HG03378 (cell line): ENCODE results near the gene EXOC5.

ENCODE experiments used
- ATAC-seq: cut with Tn5 transposase; IDR thresholded peaks from one replicate; pipeline ENCODE4 v1.9.1; 2021; ENCODE audit warnings: mild to moderate bottlenecking, moderate library complexity; ENCODE audit not compliant: unreplicated experiment

EXOC5 gene, protein sequence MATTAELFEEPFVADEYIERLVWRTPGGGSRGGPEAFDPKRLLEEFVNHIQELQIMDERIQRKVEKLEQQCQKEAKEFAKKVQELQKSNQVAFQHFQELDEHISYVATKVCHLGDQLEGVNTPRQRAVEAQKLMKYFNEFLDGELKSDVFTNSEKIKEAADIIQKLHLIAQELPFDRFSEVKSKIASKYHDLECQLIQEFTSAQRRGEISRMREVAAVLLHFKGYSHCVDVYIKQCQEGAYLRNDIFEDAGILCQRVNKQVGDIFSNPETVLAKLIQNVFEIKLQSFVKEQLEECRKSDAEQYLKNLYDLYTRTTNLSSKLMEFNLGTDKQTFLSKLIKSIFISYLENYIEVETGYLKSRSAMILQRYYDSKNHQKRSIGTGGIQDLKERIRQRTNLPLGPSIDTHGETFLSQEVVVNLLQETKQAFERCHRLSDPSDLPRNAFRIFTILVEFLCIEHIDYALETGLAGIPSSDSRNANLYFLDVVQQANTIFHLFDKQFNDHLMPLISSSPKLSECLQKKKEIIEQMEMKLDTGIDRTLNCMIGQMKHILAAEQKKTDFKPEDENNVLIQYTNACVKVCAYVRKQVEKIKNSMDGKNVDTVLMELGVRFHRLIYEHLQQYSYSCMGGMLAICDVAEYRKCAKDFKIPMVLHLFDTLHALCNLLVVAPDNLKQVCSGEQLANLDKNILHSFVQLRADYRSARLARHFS

DNA sequence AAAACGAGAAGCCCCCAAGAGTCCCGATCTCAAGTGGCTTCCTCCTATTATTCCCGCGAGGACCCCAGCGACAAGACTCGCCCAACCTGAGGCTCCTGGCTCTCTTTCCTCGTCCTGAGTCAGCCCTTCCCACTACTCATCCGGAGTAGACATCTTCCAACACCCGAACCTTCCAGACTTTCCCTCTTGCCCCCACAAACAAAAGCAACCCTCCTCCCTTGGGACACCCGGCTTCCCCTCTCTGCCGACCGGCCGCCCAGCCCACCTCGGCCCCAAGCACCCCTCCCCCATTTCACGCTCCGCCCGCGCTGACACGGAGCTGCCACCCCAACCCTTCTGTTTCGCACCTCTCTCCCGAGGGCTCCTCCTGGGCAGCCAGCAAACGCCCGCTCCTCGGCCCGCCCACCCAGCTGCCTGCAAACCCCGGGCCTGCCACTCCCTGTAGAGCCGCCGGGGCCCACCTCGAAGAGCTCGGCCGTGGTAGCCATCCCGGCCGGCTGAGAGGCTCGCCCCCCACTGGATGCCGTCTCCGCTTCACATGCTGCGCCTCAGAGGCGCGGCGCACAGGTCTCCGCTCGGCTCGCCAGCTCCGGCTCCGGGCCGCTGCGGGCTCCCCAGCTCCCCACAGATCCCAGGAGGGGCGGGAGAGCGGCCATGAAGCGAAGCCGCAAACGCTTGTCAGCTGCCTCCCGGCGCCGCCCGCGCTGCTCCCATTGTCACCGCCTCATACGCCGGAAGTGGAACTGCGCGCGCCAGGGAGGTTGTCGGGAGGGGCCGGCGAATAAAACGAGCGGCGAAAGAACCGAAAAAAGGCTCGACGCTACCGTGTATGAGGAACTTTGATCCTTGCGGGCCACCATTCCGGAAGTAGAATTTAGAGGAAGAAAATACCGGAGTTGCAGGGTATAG is at the start of gene EXOC5, which contains the start of gene AP5M1:
TSS of gene EXOC5 (minus strand) at position 745 of the 909 bp plus-strand sequence. CDS start at position 488, 257 bp downstream.
TSS of gene AP5M1 (plus strand) at position 811 of the 909 bp plus-strand sequence. CDS start 344 bp downstream, outside the sequence.
- ATAC-seq: peak; percentile 82

DNA sequence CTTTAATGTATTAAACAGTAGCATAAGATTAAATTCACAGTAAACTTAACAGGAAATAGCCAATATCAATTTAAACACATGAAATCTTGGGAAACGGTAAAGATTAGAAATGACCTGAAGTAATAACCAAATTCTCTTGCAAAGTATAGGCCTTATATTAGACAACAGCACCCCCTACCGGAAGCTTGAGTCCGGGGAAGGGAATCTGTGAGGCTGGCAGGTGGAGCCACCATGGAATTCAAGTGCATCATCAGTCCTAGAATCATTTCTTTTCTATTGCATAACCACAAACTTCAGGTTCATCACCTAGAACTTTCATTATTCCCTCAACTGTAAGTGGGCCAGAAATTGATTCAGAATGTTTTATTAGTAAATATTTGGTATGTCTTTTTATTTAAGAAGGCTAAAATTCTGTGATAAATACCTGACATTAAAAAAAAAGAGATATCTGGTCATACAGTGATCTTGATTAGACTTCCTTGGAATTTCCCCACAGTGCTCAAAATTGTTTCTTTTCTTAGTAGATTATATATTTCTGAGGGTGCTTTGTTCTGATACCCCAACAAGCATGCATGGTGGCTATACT is 48.6 kb upstream of the EXOC5 start:
- ATAC-seq: peak; percentile 73

DNA sequence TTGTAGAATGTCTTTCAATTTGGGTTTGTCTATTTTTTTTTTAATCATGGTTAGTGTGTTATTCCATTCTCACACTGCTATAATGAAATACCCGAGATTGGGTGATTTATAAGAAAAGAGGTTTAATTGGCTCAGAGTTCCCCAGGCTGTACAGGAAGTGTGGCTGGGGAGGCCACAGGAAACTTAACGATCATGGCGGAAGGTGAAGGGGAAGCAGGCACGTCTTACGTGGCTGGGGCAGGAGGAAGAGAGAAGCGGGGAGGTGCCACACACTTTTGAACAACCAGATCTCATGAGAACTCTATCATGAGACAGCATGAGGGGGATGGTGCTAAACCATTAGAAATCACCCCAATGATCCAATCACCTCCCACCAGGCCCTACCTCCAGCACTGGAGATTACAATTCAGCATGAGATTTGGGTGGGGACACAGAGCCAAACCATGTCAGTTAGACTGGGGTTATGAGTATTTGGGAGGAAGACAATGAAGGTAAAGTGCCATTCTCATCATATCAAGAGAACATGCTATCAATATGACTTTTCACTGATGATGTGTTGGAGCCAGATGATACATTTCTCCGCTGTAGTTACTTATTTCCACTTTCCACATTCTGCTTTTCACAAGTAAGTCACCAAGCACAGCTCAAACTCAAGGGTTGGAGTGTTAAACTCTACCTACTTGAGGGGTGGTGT is 45.8 kb upstream of the EXOC5 start:
- ATAC-seq: no peak

DNA sequence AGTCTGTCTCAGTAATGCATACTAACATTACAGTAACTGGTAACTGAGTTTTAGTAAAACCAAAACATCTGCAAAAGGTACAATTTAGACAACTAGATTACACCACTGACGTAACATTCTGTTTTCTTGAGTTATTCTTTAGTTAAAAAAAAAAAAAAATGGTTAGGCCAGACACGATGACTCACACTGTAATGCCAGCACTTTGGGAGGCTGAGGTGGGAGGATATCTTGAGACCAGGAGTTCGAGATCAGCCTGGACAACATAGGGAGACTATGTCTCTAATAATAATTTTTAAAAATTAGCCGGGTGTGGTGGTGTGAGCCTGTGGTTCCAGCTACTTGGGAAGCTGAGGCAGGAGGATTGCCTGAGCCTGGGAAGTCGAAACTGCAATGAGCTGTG is 34.2 kb upstream of the EXOC5 start:
- ATAC-seq: no peak

DNA sequence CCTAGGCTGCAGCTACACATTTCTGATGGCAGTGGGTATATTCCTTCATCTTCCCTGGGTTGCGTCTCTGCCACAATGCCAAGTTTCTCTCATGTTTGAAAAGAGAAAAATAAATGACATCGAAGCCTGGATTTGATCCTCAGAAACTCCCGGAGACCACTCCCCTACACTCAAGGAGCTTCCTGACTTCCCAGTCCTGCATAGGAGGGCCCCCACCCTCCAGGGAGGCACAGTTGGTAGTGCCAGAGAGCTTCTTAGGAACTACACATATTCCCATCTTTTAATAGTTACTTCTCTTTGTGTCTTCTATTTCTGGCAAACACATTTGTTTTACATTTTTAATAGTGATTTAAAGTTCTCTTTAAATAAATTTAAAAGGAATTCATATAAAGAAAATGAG is 30.8 kb upstream of the EXOC5 start:
- no peak for ATAC-seq

DNA sequence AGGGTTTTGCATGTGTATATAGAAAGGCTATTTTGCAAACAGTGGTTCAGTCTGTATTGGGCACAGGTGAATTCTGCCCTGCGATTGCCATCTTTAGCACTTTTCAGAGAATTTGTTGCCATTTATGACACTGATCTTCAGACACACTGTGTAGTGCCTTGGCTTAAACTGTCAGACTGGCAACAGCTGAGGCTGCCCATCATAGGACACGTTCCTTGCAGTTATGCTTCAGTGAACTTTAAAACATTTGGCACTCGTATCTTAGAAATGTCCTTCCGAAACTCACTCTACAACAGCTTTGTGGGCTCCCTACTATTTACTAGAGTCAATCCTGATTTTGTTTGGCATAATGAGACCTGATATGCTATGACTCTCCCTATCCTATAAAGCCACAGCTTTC is 29.1 kb upstream of the EXOC5 start:
- no peak for ATAC-seq

DNA sequence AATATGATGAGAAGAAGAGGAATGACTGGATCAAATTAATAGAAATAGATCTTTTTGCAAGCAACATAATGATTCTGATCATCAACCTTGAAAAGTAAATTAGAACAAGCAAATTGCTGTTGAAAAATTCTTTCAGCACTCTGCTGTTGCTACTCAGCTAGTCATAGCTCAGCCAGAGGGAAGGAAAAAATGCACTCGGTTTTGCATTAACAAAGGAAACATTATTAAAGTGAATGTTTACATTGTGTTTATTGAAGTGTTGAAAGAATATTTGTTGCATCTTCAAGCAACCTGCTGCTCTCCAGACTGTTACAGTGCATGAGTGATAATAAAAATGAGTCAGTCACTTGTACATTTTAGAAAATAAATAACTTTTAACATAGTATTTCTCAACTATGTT is 26.5 kb upstream of the EXOC5 start:
- no peak for ATAC-seq

DNA sequence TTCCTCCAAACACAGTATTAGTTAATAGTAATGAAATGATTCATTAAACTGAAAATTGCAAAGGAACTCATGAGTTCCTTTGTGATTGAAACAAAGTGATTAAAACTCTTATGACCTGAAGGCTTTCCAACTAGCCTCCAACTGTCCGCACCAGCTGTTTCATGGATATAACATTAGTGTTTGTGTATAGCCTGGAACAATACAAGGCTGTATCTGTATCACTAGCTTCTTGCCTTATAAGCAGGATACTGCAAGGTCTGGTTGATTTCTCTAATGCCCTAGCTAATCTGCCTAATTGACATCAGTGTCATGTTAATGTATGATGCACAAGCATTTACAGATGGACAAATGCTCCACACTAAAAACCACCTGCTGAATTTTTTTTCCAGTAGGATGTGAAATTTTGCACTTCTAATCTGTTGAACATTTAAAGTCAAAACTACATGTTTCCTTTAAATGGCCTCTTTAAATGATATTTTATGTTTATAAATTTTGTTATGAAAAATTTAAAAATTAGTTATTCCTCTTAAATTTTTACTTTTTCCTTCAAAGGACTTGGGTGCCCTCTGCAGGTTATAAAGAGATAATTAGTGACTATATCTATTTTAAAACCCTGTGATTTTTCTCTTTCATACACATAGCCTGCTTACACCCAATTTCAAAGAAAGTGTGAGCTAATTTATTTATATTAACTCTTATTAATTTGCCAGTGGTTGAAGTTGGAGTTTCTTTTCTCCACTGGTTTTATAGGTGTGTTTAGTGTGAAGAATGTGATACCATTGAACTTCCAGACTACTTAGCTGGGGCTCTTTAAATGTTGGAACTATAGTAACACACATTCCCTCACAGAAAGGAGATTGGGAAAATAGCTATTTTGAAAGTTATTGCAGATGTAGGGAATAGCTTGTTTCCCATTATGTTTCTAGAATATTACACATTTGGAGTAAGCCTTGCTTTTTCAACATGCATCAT is 25.4 kb upstream of the EXOC5 start:
- no peak for ATAC-seq

DNA sequence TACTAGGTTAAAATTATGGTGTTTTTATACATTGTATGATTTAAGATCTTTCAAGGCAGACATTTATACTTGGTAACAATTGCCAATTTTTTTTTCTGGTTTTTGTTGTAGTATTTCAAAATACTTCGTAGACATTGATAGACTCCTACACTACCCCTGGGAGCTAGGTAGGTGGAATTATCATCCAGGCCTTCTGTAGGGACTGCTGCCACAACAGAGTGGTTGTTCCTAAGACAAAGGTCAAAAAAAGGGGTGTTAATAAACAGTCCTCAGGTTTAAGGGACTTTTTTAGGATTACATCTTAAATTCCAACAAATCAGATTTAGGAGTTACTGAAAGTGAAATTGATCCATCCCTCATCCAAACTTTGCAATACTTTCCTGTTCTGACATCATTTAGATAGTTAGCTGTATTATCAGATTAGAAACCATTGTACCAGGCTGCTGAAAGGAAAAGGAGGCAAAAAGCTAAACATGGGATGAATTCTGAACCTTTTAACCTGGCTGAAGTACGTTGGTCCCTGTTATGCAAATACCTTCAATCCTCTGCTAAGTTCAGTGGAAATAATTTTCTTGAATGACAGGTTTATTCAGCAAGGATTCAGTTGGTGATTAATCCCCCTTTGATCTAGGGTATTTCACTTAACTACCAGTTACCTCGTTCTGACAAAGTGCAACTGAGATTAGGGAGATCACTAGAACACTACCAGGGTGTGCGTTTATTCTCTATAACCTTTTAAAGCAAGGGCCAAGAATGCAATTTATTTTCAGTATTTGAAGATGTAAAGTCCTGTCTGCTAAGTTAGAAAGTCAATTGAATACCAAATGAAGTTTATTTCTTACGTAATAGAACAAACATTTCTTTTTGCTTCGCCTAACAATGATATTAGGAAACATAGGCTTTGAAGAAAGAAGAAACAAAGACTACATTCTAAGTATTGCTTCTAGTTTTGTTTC is 23.3 kb upstream of the EXOC5 start:
- ATAC-seq: no peak

DNA sequence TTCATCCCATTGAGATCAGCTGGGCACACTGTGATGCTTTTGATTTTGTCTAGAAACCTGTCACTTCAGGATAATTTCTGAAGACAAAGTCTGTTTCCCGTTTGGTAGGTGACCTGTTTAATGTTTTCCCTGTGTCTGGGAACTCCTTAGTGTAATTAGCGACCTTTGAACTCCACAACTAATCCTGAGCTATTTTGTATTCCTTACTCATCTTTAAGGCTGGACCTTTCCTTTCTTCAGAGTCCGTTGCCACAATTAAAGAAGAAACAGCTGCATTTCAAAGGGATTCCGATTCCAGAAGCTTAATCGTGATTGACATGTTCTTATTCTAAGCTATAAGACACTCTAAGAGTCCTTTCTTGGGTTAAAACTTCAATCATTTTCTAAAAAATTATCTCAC is 22.0 kb upstream of the EXOC5 start:
- ATAC-seq: no peak

DNA sequence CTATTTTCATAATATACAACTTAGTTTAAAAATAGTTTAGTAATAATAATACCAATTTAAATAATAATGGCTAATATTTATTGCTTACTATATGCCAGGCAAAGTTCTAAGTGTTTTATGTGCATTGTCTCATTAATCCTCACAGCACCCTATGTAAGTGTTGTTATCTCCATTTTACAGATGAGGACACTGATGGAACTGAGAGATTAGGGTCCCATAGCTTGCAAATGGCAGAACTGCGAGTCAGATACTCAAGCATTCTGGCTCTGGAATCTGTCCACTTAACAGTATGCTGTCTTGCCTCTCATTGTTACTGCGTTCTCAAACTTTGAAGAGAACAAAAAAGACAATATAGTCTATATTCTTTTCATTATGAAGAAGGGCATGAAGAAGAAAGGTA is 19.0 kb upstream of the EXOC5 start:
- no peak for ATAC-seq

DNA sequence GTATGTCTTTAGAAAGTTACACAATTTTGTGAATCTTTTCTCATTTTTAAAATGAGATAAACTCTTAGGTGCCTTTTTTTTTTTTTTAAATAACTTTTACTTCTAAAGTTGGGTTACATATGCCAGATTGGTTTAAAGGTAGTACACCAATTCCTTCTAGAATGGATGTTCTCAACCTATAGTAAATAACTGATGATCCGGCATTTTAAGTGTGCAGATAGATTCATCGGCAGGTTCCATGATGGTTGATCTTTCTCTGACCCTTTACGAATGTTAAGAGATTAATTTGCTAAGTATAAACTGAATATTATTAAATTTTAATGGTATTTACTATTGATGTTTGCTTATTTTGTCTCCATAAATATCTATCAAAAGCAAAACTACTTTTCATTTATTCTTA is 8.4 kb upstream of the EXOC5 start:
- ATAC-seq: no peak

DNA sequence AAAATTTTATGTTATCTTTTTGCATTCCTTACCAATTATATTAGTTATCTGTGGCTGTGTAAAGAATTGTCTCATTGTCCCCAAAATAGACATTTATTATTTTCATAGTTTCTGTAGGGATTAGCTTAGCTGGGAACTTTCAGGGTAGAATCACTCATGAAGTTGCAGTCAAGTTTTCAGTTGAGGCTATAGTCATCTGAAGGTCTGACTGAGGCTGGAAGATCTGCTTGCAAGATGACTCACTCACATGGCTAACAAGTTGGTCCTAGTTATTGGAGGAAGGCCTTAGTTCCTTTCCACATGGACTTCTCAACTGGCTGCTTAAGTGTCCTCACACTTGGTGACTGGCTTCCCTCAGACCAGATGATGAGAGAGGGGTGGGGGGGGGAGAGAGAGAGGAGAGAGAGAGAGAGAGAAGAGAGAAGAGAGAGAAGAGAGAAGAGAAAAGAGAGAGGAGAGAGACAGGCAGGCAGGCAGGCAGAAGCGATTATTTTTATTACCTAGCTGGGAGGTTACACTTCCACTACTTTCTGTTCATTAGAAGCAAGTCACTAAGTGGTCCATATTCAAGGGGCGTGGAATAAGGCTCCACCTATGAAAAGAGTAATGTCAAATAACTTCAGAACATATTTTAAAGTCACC is 6.4 kb upstream of the EXOC5 start:
- ATAC-seq: no peak

DNA sequence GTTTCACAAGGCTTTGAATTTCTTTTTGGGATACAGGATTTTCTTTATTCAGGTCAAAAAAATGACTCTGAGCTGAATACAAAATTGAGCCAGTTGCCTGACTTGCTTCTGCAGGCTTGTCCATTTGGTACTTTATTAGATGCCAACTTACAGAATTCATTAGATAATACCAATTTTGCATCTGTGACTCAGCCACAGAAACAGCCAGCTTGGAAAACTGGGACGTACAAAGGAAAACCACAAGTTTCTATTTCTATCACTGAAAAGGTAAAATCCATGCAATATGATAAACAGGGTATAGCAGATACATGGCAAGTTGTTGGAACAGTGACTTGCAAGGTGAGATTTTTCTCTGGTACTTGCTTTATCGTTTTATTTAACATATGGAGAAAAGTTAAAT is 5.8 kb upstream of the EXOC5 start:
- ATAC-seq: no peak

DNA sequence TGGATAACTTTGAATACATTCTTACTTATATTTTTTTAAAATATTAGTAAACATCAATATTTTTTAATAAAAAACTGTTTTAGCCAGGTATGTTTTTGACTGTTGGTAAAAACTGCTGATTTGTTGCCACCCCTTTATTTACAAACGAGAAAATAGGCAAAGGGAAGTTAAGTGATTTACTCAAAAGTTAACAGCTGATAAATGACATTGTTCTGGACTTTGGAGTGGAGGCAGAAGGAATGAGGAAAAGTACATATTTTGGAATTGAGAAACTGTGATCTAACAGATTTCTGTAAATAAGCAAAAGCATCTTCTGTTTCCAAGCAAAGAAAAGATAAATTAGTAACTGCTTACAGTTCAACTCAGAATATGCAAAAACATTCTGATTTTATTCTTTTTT is 4.5 kb upstream of the EXOC5 start:
- ATAC-seq: no peak

DNA sequence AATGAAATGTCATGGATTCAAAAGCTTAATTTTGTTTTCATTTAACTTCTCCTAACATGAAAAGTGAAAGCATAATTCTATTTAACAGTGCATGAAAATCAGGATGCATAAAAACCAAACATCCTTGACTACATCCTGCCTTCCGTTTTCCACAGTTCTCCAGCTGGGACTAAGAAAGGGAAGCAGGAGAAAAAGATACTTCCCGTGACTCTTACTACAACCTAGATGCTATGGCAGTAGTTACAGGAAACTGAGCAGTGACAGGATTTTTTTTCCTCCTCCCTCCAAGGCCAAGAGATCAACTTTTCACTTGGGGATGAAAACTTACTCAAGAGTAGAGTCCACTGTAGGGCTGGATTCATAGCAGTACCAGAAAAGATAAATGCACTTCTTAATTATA is 2.6 kb downstream of the EXOC5 start:
- ATAC-seq: no peak

DNA sequence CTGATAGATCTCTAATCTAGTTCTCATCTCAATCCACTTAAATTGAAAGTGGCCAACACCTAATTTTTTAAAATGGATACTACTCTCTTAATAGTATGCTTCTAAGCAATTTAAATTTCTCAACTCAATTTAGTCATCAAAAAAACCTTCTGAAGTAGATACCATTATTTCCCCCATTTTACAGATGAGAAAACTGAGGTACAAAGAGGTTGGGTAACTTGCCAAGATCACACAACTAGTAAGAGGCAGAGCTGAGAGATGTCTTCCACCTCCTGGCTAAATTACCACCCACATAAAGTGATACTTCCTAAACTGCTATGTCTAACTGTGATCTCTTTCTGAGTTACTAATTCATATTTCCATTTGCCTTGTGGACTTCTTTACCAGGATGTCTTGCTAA is 6.6 kb downstream of the EXOC5 start:
- no peak for ATAC-seq

DNA sequence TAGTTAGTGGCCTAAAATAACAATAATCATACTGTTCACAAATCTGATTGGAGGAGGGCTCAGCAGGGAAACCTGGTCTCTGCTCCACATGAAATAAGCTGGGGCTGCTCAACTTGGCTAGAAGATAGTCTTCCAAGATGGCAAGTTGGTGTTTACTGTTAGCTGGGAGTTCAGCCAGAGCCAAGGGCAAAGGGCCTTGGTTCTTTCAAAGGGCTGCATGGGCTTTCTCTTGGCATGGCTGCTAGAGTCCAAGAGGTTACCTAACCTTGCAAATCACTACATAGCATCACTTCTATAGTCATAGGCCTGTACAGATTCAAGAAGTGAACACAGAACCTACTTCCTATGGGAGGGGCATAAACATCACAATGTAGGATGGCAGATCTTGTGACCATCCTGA is 7.1 kb downstream of the EXOC5 start:
- ATAC-seq: no peak
